GM10266 (cell line): Measurements from ENCODE around the gene NPSR1.
"Not testable (repeated sequence)": the region's sequence is repeated elsewhere in the genome, so short reads cannot be mapped to it uniquely, and the experiment has no call there.

Experiments
- DNase-seq: peaks from one replicate; pipeline ENCODE4 v3.0.0; 2012; ENCODE audit errors: extremely low spot score
- CTCF ChIP-seq: IDR thresholded peaks from 2 replicates; pipeline ENCODE4 v1.5.1; 2012; ENCODE audit warnings: mild to moderate bottlenecking, low read depth; ENCODE audit not compliant: control insufficient read depth, insufficient read depth; ENCODE audit errors: missing control alignments

Gene NPSR1

GRCh38 chr7:34657632-34658268 lies at the start of gene NPSR1:
TSS of gene NPSR1 (plus strand) at chr7:34658218. CDS start at chr7:34658413, 195 bp downstream.
- TF ChIP-seq CTCF: no peak
- no peak for DNase-seq

GRCh38 chr7:34612661-34613060 lies 45.4 kb upstream of the NPSR1 start:
- no peak for TF ChIP-seq CTCF
- DNase-seq: no peak

GRCh38 chr7:34620425-34620824 lies 37.6 kb upstream of the NPSR1 start:
- DNase-seq: no peak
- no peak for TF ChIP-seq CTCF

- no peak for DNase-seq
- no peak for TF ChIP-seq CTCF
These were observed 35.8 kb upstream of the NPSR1 start for GRCh38 chr7:34622182-34622581.

- DNase-seq: no peak
- no peak for TF ChIP-seq CTCF
These were observed 35.2 kb upstream of the NPSR1 start for GRCh38 chr7:34622771-34623250.

GRCh38 chr7:34628618-34629017 lies 29.4 kb upstream of the NPSR1 start:
- DNase-seq: not testable (repeated sequence)

GRCh38 chr7:34652809-34653208 lies 5.2 kb upstream of the NPSR1 start:
- no peak for TF ChIP-seq CTCF
- DNase-seq: no peak

- no peak for TF ChIP-seq CTCF
- DNase-seq: no peak
These were observed 4.2 kb upstream of the NPSR1 start for GRCh38 chr7:34653787-34654186.
